NCI-H2196 (cell line): Measurements from ENCODE around the gene ZNF516.
A peak's percentile ranks its signal among the peaks of the same experiment; 100 is the strongest.

ENCODE experiments used
- DNase-seq: peaks from one replicate; lab custom pipeline; 2025; ENCODE audit not compliant: unreplicated experiment; lab: John Stamatoyannopoulos, UW

ZNF516 gene

DNA sequence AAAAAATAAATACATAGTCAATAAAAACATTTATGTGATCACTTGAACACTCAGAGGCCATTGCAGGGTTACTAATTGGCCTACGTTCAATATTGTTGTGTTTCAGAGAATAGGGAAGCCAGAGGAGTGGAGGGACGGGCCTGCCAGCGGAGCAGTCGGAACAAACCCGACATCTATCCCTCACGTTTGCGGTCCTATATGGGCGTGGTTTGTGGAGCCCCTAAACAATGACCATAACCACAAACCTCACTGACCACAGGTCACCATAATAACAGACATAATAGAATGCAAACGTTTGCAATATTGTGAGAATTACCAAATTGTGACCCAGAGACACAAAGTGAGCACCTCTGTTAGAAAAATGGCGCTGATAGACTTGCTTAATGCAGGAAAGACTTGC is 19.5 kb upstream of the ZNF516 start:
- no peak for DNase-seq

DNA sequence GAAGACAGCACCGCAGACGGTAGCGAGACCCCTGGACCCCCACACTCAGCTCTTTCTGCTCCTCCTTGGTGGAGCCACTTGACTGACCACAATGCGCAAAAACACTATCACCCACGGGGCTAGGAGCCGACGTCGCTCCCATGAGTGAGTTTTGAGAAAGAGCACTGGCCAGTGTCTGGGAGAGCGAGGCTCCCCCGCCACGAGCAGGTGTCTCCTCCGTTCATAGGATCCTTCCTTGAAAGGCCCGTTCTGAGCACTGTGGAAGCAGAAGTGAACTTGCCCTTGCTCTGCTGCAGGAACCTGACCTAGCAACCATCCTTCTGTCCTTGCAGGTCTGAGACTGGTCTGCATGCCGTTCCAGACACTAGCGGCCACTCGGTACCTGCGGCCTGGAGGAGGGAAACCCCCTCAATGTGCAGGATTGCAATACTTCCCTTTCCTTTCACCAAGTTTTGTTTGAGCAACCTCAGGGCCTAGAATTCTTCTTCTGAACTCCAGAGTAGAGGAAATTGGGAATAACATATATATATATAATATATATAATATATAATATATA is 12.9 kb upstream of the ZNF516 start:
- DNase-seq = no peak

DNA sequence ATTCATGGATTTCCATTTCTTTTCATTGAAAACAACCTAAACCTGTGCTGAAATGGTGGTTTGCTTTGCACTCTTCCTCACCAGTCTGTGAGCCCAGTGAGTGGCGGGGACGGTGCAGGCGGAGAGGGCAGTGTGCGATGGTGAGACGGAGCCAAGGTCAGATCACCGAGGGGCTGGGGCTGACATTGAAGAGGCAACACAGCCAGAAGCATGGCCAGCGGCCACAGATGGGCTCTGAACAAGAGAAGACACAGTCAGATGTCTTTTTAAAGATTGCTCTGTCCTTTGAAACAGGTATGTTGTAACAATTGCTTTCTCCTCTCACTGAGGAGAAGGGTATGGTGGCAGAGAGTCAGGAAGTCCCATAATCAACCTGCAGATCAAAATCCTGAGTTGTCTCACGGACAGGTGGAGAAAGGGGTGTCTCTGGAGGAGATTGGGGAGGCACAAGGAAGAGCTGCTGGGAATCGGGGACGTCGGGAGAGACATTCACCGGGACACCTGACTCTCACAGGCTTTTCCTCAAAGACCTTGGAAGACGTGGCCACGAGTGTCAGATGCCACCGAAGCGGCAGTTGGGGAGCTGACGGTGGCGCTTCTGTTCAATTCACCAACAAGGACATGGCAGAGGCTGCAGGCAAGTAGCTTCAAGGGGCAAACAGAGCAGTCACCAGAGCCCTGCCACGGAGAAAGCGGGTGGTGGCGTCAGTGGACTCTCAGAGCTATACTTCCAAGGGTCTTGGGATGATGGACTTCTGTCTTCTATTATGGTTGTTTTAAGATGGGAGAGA is 12.1 kb upstream of the ZNF516 start:
- no peak for DNase-seq

DNA sequence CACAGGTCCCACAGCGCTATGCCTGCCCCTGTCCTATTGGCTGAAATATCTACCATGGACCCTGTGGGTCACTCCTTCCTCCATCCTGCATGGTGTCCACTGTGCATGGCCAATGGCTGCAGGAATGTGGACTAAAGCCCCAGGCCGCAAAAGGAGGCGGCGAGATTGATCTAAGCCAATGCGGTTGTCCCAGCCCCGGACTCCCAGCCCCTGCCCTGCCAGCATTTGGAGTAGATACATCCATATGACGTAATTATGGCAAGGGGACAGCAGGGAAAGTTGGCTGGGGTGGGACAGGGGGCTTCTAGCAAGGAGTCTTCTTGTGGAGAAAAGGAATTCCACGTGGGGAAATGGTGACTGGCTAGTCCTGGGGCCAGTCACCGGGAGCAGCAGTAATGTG is 11.4 kb upstream of the ZNF516 start:
- no peak for DNase-seq

DNA sequence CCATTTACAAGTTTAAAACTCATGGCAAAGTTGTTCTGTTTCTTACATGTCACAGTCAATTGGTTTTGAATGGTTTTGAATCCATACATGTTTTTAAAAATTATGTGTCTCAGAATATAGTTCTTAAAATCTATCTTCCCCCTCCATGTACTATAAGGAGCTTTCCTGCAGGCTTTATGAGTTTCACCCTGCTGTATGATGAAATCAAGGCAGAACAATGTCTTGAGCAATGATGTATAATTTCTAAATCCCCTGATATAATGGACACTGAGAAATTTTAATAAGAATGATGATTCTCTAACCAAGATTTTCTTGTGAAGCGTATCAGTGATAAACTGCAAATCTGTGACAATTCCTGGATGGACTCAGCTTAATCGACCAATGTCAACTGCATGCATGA is 10.6 kb upstream of the ZNF516 start:
- DNase-seq = no peak

DNA sequence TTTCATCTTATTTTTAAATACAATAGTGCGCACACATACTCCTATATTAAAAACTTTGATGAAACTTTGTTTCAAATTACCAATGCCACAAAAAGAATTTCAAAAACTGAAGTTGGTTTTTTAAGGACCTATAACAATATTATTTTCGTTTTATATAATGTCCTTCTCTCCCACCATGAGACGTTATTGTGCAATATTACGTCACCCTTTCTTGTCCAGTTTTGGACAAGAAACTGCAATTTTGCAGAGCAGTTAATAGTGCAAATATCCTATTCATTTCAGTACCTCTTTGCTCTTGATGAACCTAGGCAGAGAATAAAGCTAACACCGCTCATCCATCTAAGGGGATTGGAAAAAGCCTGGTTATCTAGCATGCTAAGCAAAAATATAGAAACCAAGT is 9.7 kb upstream of the ZNF516 start:
- no peak for DNase-seq

DNA sequence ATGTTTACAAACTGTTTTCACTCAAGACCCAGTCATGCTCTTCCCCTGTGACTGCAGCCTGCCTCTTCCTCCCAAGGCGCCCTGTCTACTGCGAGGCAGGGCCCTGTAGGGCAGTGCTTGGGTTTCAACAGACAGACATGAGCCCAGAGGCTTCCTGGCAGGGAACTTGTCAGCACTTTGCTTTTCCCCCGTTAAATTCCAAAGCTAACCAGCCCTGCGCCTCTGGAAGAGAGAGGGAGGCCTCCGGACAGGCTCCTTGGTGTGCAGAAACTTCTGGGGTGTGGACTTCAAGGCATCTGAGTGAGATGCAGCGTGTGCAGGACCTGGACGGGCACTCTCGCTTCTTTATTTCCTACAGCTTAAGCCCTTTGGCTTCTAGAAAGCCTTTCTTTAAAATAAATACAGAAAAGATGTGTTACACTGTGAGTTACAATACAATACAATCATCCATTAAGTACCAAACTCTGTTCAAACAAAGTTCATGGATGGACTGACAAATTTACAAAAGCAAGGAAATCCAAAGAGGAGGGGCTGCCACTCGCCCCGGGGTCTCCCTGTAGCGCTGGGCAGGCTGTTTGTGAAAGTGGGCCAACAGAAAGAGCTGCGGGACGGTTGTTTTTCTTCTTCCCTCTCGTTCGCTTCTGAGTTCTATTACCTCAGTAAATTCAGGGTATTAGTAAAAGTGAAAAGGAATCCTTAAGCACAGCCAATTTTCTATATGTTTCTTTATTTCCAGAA is 8.8 kb upstream of the ZNF516 start:
- no peak for DNase-seq

DNA sequence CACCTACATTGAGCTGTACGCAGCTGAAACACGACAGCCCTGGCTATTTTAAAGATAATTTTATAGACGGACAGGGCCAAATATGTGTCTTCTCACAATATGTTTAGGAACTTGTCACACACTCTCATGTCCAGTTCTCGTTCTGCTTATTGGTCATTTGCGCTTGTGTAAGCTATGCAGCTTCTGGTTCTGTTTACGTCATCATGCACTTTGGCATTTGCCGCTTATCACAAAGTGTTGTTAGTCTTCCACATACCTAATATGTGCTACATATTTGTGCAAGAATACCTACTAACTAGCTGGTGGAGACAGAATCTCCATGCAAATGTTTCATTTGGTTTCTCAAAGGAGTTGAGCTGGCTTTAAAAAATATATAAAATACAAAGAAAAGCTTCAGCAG is 7.5 kb upstream of the ZNF516 start:
- DNase-seq = no peak

DNA sequence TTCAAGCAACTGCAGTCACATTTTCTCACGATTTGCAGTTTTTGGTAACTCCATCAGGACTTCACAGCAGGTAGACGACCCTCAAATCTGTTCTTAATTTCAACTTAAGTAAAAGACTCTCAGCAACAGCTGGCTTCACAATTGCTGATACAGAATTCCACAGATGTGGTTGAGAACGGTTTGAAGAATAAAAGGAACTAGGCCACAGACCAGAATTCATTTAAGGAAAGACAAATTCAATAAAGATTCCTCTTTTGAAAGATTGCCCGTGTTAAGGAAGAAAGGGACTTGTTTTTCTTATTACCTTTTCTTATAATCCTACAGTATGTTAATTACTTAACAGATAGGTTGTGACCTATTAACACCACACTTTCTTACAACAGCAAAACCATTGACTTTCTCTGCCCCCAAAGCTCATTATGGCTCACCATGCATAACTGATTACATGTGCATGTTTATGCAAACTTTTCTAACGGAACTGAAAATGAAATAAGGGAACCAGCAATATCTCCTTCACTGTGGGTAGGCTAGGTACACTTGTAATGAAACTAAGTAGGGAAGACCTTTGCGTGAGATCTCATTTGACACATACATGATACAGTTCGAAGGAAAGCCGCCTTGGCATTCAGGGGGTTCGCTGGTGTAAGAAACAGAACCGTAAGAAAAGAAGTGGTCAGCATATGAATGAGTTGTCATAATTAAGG is 4.7 kb upstream of the ZNF516 start:
- no peak for DNase-seq

DNA sequence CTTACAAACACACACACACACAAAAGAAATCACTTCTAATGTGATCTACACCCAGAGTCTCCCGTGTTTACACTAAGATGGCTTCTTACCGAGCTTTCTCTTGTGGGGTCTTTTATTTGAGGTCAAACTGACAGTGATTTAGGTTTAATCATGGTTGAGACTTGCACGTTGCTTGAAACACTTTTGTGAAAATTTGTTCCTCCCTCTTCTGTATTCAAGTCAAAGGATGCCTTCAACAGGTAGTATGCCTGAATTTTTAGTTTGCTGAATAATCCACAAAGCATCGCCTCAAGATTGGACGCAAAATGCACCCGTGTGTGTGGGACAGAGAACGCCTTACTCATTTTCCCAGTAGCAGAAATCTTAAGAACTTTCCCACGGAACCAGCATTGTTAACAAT is 4.0 kb upstream of the ZNF516 start:
- DNase-seq = no peak

DNA sequence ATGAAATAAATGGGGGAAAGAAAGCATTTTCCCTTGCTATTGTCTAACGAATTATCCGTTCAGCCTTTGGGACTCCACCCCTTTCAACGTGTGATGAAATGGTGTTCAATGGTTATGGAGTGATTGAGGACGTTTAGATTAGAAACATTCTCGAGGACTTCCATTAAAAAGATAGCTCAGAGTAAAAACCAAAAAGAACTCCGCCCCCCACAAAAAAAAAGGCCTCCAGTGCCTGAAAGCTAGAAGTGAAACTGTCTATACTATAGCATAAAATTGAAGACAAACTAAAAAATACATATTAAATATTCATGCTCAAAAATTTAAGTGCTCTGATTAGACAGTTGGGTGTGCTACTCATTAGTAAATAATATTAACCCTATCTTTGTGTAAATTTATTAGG is 3.0 kb upstream of the ZNF516 start:
- DNase-seq = no peak

DNA sequence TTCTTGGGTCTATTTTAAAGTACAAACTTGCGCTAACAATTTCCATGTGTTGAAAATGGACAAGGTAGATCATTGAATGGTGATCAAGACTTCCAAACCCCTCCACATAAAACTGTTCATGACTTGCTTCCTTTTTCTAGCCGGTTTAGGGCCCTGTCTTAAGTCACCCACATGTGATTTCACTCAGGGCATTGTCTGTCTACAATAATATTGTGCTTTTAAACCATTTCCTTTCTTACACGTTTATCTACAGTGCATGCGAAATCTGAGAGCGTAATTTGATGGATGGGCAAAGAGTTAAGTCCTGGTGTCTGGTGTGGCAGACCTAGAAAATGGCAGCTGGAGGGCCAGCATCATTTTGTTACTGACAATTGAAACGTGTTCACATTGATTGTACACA is 2.0 kb upstream of the ZNF516 start:
- DNase-seq = no peak

DNA sequence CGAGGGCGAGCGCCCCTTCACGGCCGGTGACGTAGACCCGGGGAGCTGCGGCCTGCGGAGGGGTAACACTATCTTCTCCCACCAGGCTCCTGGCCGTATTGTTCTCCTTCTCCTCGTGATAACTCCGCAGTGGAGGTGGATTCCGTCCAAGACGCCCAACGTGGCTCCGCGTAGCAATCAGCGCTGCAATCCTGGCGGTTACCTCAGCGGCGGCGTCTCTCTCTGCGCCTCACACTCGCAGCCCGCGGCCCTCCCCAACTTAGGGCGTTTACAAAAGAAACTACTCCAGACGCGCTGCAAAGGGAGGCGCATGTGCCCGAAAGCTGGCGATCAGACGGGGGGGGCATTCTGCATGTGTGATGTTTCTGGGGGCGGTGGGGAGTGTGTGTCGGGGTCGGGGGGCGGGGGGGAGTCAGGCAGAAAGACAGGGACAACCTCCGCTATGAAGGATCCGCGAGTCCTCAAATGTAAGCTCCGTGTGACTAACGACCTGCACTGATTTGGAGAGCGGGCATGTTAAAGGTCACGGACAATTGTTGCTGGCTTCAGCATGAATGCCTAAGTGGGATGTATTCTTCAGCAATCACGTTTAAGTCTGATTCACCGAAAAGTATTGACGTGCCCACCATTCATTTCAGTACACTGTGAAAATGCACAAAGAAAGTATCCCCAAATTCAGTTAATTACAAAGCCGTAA is 1.3 kb upstream of the ZNF516 start:
- DNase-seq = peak; percentile 72

DNA sequence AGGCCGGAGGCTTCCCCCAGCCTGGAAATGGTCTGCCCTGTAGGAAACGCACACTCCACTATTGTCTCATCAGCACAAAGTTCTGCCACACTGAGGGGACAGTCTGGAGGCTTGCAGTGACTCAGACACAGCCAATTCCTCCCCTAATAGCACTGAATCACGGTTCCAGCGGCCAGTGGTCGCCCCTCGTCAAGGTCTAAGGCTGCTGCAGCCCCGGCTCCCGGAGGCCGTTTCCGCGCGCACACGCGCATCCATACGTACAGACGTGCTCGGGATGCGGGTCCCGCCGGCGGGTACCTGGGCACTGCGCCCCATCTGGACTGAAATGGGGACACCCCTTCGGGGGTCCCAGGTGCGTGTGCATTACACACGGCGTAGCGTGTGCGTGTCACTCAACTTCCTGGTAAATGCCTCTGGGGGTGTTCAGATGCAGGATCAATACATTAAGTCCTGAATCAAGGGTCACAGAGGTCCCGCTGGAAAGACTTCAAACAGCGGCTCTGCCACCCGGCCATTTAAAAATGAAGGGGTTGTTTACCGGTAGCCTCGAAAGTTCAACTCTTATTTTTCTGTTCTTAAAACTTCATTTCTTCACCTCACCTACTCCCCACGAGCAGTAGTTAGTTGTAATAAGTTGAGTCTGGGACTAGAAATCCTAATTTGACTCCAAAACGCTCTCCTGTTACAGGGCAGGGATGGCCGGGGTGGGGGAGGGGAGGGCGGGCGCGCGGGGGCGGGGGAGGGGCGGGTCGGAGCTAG is 572 bp upstream of the ZNF516 start:
- DNase-seq = peak; percentile 51

DNA sequence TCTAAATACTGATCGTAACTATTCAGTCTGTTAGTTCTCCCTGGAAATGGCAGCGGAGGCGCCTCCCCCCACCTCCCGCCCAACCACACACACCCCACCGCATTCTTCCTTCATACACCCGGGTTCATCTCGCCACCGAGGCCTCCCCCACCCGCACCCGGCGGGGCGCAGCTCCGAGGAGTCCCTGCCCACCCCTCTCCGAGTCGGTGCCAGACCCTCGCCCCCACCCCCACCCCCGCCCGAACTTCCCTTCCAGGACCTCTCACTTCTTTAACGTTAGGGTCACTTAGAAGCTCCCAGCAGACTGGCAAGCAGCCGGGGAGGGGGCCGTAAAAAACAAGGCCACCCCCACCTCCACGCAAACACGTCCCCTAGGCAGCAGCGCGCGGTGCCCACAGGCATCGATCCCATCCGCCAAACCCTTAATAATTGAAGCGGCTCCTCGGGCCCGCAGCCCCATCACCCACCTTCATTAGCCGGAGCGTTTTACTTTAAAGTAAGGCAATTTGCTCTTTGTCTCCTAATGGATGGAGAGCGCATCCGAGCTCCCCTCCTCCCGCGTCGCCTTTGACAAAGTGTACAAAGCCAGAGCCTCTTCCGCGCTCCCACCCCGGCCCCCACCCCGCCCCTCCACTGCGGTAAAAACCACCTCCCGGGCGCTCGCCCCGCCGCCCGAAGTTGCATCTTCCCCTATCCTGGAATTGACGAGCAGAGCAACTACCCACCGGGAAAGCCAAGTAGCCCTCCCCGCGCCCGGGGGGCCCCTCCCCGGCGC is 624 bp downstream of the ZNF516 start:
- DNase-seq = peak; percentile 14

DNA sequence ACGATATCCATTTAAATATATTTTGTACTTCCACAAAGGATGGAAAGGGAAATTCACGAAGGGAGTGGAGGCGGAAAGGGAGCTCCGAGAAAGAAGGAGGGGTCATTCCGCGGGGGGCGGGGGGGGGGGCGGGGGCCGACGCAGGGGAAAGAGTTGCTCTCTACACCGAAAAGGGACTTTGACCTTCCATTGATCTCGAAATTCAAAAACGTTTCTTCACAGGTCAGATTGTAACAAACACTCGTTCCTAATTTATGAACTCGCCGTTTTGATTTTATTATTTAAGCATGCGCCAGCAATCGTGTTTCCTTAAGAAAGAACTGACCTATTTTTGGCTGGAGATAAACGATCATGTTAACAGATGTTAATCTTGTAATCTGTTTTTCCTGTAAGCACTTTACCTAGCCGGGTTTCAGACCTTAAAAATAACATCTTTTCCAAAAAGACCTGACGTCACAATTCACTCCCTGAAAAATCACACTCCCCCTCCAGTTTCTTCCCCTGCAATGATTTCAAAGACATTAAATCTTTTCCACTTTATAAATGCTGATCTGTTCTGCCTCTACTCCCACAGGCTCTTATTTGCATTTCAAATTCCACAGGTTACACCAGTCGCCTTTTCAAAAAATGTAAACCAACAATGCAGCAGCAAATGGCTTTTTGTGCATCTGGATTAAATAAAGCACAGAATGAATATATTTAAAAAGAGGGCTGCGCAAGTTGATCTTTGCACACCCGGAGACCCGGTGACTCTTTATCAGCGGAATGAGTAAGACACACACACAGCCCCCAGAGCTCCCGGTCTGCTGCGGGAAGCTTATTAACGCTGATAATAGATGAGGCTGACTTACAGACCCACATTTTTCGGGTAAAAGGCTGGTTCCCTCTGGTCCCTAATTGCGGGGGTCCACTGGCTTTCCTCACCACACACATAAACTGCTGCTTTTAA is 1.6 kb downstream of the ZNF516 start:
- no peak for DNase-seq

DNA sequence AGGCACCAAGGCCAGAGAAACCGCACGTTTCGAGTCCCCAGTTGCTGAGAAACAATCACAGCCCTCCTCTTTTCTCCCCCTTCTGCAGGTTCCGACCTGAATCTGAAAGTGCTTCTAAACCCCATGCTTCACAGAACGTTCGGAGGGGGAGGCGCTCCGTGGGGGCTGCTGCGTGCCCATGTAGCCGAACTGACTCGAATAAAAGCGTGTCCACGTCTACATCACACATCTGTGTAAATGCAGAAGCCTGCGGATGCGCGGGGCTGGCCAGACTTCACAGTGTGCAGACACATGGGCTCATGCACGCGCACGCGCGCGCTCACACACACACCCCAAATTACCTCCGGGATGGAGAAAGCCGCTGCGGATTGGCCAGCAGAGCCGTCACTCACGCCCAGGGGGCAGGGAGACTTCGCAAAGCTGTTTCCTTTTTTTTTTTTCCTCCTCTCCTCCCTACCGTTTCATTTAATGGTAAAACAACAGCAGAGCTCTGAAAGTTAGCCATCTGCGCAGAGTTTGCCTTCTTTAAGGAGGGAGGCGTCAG is 2.3 kb downstream of the ZNF516 start:
- DNase-seq = peak; percentile 98
